KG1 (cell line): ENCODE data around the gene TNS4.

Source experiments
- DNase-seq: peaks from one replicate; lab custom pipeline; 2025; lab: John Stamatoyannopoulos, UW

The TNS4 gene

DNA sequence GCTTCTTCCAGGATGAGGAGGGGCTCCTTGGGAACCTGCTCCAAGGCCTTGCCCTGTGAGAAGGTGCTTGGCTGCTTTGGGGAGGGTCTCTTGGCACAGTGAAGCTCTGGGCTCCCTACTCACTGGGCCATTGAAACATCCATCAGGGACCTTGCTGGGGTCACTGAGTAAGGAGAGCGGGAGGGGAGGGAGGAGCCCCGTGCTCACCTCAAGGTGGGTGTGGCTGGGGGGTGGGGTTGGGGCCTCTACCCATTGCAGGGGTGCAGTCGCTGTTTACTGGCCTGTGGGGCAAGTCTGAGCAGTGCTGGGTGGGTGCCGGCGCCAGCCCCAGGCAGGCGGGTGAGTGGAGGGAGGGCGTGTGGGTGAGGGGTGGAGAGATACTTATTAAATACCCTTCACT lies 9.9 kb downstream of the TNS4 start:
- DNase-seq, result no peak

DNA sequence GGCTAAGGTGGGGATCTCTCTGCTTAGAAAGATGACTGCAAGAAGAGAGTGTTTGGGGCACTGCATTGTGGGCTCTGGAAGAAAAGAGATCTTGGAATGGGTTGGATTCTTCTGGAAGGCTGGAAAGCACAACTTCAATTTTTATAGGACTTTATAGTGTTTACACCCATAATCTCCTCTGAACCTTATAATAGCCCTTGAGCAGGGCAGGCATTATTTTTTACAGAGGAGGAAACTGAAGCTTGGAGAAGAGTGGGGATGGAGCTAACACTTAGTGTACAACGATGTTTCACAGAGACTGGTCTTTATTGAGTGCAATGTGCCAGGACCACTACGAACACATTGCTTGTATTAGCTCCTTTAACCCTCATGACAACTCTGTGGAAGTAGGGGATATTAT lies 10.4 kb downstream of the TNS4 start:
- no peak for DNase-seq

DNA sequence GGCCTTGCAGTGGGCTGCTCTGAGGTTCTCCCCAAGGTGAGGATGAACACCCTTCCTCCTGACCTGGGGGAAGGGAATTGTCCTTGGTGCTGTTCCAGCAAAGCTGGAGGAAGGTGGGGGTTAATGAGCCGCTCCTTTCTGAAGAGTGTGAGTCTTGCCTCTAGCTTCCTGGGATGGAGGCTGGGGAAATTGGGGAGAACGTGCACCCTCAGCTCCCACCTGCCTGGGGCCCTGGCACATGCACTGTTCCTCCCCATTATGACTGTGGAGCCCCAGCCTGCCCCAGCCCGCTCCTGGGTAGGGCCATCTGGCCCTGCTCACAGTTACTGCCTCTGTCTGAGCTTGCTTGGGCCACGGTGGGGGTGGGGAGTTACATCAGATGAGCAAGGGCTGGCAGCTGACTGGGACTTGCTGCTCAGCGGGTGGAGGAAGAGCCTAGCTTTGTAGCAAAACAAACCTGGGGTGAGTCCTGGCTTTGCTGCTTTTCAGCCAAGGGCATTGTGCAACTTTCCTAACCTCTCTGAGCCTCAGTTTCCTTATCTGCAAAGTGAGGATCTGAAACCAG lies 11.1 kb downstream of the TNS4 start:
- no peak for DNase-seq

- no peak for DNase-seq
Observed at GRCh38 chr17:40487371-40488020, 13.9 kb downstream of the TNS4 start.

DNA sequence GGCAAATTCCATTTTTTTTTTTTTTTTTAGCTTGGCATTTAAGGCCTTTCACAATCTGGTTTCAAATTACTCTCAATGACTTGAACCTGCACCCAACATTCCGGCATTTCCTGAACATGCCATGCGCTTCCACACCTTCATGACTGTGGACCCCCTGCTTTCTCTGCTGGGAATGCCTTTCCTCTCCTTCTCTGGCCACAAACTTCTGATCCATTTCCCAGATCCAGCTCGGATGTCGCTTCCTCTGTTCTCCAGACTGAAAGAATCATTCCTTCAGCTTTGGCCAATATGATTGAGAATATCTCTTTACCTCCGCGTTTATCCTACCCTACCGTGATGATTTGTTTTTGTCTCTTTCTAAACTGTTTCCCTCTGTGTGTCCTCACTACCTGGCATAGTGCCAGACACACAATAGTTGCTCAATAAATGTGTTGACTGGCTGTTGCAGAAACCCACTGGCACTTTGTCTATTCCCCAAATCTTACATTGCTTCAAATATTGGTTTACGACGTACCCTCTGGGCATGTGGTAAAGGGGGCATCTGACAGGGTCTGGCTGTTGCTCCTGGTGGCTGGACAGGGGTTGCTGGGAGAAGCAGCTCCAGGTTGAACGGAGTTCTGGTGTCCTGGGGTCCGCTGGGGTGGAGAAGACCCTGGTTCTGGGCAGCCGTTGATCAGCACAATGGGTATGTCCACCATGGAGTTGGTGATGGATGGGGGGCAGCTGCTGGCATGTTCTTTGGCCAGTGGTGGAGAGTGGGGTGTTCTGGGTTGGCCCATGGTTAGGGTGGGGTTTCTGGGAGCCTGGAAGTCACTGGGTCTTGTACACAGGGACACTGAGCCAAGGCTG lies 14.7 kb downstream of the TNS4 start:
- no peak for DNase-seq

DNA sequence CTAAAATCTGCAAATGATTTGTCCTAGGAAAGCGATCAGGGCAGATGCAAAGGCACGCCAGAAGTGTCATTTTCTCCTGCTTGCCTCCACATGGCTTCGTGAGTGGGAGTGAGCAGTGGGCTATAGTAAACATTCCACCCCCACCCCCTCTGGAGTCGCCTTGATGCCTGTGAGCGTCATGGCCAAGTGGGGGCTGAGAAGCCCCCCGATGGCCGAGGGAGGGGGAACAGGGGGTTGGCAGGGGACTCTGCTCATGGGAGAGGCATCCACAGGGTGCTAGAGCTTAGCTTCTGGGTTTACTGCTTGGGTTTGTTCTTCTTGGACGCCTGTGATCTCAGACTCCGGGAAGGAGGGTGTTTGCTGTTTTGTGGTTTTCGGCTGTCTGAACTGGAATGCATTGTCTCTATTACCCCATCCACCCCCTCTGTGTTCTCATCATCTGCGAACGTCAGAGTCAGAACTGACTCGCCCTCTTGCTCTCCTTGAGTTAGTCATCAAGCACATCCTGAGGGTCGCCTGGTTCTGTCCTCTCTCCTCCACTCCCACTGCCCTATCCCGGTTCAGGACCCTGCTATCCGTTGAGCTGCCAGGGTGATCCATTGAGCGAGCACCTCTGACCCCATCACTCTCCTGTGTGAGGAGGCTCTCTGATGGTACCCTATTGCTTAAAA lies 15.4 kb downstream of the TNS4 start:
- DNase-seq, result no peak

DNA sequence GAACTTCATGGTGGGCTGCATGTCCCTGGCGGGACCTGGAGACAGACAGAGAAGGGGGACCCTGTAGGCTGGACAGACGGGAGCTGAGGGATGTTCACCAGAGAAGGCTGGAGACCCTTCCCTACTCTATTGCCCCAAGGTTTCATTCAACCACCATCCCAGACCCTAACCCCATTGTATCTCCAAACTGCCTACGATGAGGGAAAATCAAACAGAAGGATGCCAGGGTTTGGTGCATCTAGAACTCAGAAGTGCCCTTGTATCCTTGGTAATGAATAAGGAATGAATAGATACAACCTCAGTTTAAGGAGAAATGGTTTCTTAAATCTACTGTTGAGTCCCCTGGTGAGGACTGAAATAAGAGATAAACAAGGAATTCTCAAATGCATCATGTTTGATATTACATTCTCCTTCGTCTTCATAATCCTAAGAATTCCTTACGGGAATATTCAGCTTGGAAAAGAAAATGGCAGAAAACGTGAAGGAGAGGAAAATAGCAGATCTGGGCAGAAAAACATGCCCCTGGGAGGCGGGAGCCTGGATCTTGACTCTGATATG lies 16.4 kb downstream of the TNS4 start:
- no peak for DNase-seq

GRCh38 chr17:40484285-40484972 lies 17.0 kb downstream of the TNS4 start:
- DNase-seq, result no peak

DNA sequence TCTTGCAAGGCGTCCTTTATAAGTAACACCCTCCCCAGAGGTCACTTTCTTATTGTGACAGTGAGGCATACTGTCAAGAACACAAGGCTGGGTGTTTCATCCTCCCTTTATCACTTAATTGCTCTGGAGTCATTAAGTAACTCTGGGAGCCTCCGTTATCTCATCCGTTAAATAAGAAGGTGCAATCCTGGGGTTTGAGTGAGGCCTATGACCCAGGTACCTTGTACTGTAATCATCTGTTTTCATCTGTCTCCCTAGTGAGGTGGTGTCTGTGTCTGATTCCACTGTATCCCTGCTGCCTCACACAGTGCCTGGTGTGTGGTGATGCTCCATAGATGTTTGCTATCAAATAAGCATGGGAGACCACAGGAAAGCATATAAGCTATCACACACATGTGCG lies 17.7 kb downstream of the TNS4 start:
- no peak for DNase-seq

DNA sequence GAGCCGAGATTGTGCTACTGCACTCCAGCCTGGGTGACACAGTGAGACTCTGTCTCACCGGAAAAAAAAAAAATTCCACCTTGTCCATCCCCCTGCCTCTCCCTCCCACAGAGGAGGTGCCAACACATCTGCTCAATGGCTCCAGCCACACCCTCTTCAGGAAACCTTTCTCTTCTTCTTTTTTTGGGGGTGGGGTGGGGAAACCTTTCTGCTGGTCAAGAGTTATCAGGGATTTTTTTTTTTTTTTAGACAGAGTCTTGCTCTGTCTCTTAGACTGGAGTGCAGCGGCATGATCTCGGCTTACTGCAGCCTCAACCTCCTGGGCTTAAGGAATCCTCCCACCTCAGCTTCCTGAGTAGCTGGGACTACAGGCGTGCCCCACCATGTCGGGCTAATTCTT lies 18.7 kb downstream of the TNS4 start:
- DNase-seq, result no peak

DNA sequence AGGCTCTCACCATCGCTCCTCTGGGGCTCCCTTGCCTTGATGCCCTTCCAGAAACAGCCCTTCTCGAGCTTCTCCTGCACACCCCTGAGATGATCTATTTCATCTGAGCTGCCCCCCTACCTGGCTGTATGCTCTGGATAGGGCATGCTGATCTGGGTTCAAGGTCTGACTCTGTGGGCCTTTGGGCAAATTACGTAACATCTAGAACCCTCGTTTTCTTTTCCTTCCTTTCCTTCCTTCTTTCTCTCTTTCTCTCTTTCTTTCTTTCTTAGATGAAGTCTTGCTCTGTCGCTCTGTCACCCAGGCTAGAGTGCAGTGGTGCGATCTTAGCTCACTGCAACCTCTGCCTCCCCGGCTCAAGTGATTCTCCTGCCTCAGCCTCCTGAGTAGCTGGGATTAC lies 20.3 kb downstream of the TNS4 start:
- no peak for DNase-seq

DNA sequence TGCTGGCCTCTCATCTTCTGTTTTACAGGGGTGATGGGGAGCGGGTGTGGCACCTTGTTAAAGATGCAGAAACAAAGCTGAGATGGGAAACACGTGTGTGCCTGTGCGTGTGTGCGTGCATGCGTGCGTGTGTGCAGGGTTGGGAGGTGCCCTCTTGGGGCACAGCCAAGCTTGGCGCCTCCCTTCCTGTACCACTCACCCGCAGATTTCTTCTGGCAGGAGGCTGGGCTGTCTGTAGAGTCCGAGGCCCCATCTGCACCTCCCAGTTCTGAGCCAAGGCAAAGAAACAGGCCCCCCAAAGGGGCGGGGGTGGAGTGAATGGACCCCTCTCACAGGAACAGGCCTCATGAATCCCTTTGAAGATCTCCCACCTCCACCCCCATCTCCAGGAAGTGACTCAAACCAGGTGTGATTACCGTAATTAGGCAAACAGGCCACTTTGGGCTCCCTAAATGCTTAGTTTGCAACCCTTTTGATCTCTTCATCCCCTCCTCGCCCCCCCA lies 20.9 kb downstream of the TNS4 start:
- DNase-seq, result no peak

DNA sequence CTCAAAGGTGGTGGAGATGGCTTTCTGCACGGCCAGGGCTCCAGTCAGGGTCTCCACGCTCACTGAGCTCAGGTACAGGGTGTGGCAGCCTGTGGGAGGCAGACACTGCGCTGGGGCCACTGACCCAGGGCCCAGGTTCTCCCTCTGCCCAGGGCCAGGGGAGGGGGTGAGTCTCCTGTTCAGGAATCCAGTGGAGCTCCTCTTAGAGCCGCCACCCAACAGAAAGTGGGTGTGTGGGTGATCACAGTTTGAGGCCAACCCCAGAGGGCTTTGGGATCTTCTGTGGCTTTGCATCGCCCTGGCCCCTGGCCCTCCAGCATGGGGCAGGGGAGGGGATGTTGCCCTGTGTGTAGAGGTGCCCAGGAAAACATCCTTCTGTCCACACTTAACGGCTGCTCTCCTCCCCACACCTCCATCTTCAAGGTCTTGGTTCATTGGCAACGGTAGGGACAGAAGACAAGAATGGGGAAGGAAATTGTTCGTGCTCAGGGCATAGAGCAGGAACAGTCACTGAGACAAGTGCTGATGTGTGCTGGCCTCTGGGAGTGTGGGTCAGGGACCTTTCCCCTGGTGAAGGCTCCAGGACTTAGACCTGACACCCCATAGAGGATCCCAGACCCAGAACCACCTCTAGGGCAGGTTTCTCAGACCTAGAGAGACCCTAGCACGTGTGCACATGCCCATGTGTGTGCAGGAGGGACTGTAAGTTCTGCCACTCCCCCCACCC lies 21.5 kb downstream of the TNS4 start:
- no peak for DNase-seq

DNA sequence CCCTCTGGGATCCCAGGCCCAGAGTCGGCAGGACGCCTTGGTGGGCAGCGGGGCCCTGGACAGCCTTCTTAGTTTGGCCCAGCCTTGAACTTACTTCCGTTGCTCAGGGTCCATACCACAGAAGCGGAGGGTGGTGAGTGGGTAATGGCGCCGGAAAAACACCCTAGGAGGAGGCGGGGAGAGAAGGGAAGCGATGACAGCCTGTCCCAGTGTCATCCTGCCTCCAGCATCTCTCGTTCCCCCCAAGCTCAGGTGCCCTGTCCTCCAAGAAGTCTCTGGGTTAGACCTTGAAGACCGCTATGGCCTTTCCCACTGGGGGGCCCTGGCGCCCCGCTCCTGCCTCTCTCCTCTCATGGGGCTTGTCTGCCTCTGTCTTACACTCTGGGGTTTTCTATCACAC lies 22.9 kb downstream of the TNS4 start:
- no peak for DNase-seq

- DNase-seq, result no peak
Observed at GRCh38 chr17:40477796-40478195, 23.6 kb downstream of the TNS4 start.

- DNase-seq, result no peak
Observed at GRCh38 chr17:40475234-40475908, 26.1 kb downstream of the TNS4 start.

GRCh38 chr17:40474419-40475002 lies 26.9 kb downstream of the TNS4 start:
- DNase-seq, result no peak

DNA sequence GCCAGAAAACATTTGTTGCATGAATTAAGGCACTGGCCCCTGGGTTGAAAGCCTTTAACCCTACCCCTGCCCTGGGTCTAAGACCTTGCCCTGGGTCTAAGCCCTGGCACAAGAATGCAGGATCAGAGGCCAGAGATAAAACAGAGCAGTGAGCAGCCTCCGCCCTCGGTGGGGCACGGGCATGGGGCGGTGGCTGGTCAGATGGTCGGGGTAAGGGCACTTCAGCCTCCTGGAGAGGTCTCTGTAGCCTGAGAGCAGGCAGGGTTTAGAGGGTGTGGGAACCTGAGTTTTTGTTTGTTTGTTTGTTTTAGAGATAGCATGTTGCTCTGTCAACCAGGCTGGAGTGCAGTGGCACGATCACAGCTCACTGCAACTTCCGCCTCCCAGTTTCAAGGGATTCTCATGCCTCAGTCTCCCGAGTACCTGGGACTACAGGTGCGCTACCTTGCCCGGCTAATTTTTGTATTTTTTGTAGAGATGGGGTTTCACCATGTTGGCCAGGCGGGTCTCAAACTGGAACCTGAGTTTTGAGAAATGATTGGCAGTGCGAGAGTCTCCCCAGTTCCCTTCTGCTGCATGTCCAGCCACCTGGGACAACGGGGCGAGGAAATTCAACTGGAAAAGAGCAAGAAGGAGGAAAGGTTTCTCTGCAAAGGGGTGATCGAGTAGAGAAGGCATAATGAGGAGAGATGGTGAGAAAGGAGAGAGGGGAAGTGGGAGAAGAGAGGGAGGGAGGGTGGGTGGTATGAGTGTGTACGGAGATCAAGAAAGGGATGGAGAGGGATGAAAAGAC lies 27.7 kb downstream of the TNS4 start:
- no peak for DNase-seq
